ENCODE data around the gene THOC2.
A peak's percentile ranks its signal among the peaks of the same experiment; 100 is the strongest.

Gene THOC2

GRCh38 chrX:123731258-123731986, 1.4 kb downstream of the THOC2 start (continued):
- 0 out of 2 replicates have a peak, but pooled peaks have one; percentile 14 for TF ChIP-seq ZIC2 (tag by site-specific recombination; IDR thresholded peaks at IDR 0.05)
- TF ChIP-seq ZNF202 (tag by site-specific recombination; IDR thresholded peaks at IDR 0.05; ENCODE audit: borderline replicate concordance), result no peak
- no peak for TF ChIP-seq ZNF169 (tag by site-specific recombination; IDR thresholded peaks at IDR 0.05)
- no peak for TF ChIP-seq KLF7 (tag by site-specific recombination; IDR thresholded peaks at IDR 0.05; ENCODE audit: borderline replicate concordance)
- no peak for TF ChIP-seq ZNF23 (tag by site-specific recombination; IDR thresholded peaks at IDR 0.05; ENCODE audit: borderline replicate concordance)
- TF ChIP-seq YY1 (tag by site-specific recombination; IDR thresholded peaks at IDR 0.05), result no peak
- TF ChIP-seq ZFP37 (tag by site-specific recombination; IDR thresholded peaks at IDR 0.05), result no peak
- 0 out of 2 replicates have a peak, but pooled peaks have one; percentile 18 for TF ChIP-seq SP7 (tag by site-specific recombination; IDR thresholded peaks at IDR 0.05)

- H3K4me1 ChIP-seq (ENCODE audit: control insufficient read depth, insufficient read depth, low read length), result no peaks in the 10 kb centered on the region; the same call in 1 of the 2 replicates
- POLR2A ChIA-PET, result interaction anchor here (0.5 to 0.7 kb wide), 2 partner anchors 22 to 79 kb away, joined by 3 to 4 read pairs; no protein-coding TSS in a partner anchor
- H3K9me3 ChIP-seq (ENCODE audit: control insufficient read depth, insufficient read depth, low read depth, low read length), result no peaks in the 10 kb centered on the region
- H3K4me3 ChIP-seq (ENCODE audit: low read depth, low read length), result no peak overlapping the region
- TF ChIP-seq ZNF211 (tag by site-specific recombination; IDR thresholded peaks at IDR 0.05; ENCODE audit: low read depth), result no peak
- no peak for TF ChIP-seq GLI2 (tag by site-specific recombination; IDR thresholded peaks at IDR 0.05; ENCODE audit: borderline replicate concordance, low read depth)
- H3K27ac ChIP-seq (ENCODE audit: extremely low read depth, low read depth, low read length), result no peak overlapping the region
- no peaks in the 10 kb centered on the region; a peak in 1 of 3 replicates for H3K36me3 ChIP-seq (ENCODE audit: control insufficient read depth in 2 of 2, insufficient read depth in 1 of 2, low read length in 2 of 2)
- CTCF ChIA-PET, result interaction anchor here (0.6 to 0.7 kb wide), 2 partner anchors 27 to 36 kb away, joined by 5 to 7 read pairs; no protein-coding TSS in a partner anchor
Observed at GRCh38 chrX:123728554-123728953, 4.3 kb downstream of the THOC2 start.

GRCh38 chrX:123728016-123728415, 4.8 kb downstream of the THOC2 start:
- POLR2A ChIA-PET, result interaction anchor here (0.7 kb wide), 1 partner anchor 21 kb away, joined by 4 read pairs; no protein-coding TSS in a partner anchor
- no peak for TF ChIP-seq ZNF248 (tag by site-specific recombination; IDR thresholded peaks at IDR 0.05)
- TF ChIP-seq ZNF580 (tag by site-specific recombination; IDR thresholded peaks at IDR 0.05), result no peak
- no peak for TF ChIP-seq ATF2 (tag by site-specific recombination; IDR thresholded peaks at IDR 0.05; ENCODE audit: low read depth)
- no peak for TF ChIP-seq ZXDB (tag by site-specific recombination; IDR thresholded peaks at IDR 0.05)
- no peak for TF ChIP-seq TRIM28 (IDR thresholded peaks at IDR 0.05; ENCODE audit: borderline replicate concordance, low read length)
- no peak for TF ChIP-seq ZFP41 (tag by site-specific recombination; IDR thresholded peaks at IDR 0.05; ENCODE audit: borderline replicate concordance)
- no peak for TF ChIP-seq ZNF223 (tag by site-specific recombination; IDR thresholded peaks at IDR 0.05)
- TF ChIP-seq BCL11A (tag by site-specific recombination; IDR thresholded peaks at IDR 0.05; ENCODE audit: low read depth), result no peak
- no peak for TF ChIP-seq REST (tag by site-specific recombination; IDR thresholded peaks at IDR 0.05)
- no peak for TF ChIP-seq SP3 (tag by site-specific recombination; IDR thresholded peaks at IDR 0.05)
- TF ChIP-seq ZNF654 (tag by site-specific recombination; IDR thresholded peaks at IDR 0.05; ENCODE audit: low read depth), result no peak
- Histone ChIP-seq H3K4me1 (ENCODE audit: control insufficient read depth, insufficient read depth, low read length) (no peaks in the 10 kb centered on the region; the same call in 1 of the 2 replicates), H3K9me3 (ENCODE audit: control insufficient read depth, insufficient read depth, low read depth, low read length) (no peaks in the 10 kb centered on the region), H3K4me3 (ENCODE audit: low read depth, low read length) (no peak overlapping the region), H3K27ac (ENCODE audit: extremely low read depth, low read depth, low read length) (no peak overlapping the region), H3K36me3 (ENCODE audit: control insufficient read depth in 2 of 2, insufficient read depth in 1 of 2, low read length in 2 of 2) (no peaks in the 10 kb centered on the region; a peak in 1 of 3 replicates)
- CTCF ChIA-PET, result interaction anchor here (0.7 to 1.1 kb wide), 2 partner anchors 26 to 41 kb away, joined by 3 to 7 read pairs; no protein-coding TSS in a partner anchor

Measured in HEK293 (cell line).